Ascending aorta (tissue), 2 donors: ENCODE results near the gene NUP210. TPM values are rescaled to one million over a fixed set of nuclear protein-coding genes. Genes with fewer than 3 reads are reported as not detected.

ENCODE experiments used
- DNase-seq, 2 donors: peaks; one replicate each; pipeline ENCODE4 v3.0.0-alpha.2; 2019; ENCODE audit warnings: low spot score in 2 of 2
- H3K27ac ChIP-seq, 2 donors: fragments of 200-600 bp; sonication (generic); one replicate each; pipeline ENCODE4 v1.5.1; 2016 to 2017; ENCODE audit warnings: mild to moderate bottlenecking in 1 of 2
- H3K27me3 ChIP-seq: fragments of 200-600 bp; sonication (generic); one replicate; pipeline ENCODE4 v1.5.1; 2017
- H3K36me3 ChIP-seq, 2 donors: fragments of 200-600 bp; sonication (generic); one replicate each; pipeline ENCODE4 v1.5.1; 2016
- H3K4me1 ChIP-seq, 2 donors: fragments of 200-600 bp; sonication (generic); one replicate each; pipeline ENCODE4 v1.5.1; 2016 to 2017; ENCODE audit warnings: mild to moderate bottlenecking in 1 of 2
- H3K4me3 ChIP-seq, 2 donors: fragments of 200-600 bp; sonication (generic); one replicate each; pipeline ENCODE4 v1.5.1; 2016 to 2017; ENCODE audit warnings: mild to moderate bottlenecking in 1 of 2
- H3K9me3 ChIP-seq, 2 donors: fragments of 200-600 bp; sonication (generic); one replicate each; pipeline ENCODE4 v1.5.1; 2016
- intact Hi-C: fragments of 100-400 bp; cut with DNase I; formaldehyde crosslinking; loops from one replicate; pipeline ENCODE4 v1.15.1; 2023
- total RNA-seq: library from RNA; depleted of rRNA; stranded (reverse); fragments of >200 nt; gene quantifications from one replicate; pipeline ENCODE4 v1.1.0, GENCODE V29; 2016
- TF ChIP-seq, protein P1 (sequence below), 3 experiments: fragments of 200-600 bp in 2 of 3; fragments of 450-650 bp in 1 of 3; sonication (generic) in 2 of 3; IDR thresholded peaks; one replicate each; pipeline ENCODE4 v1.5.1; 2016 to 2019; ENCODE audit warnings: antibody characterized with exemption in 3 of 3, mild to moderate bottlenecking in 1 of 3, moderate library complexity in 1 of 3

NUP210 gene
- total RNA-seq, 1 donor from 2014 or later, result 11.0 TPM

DNA sequence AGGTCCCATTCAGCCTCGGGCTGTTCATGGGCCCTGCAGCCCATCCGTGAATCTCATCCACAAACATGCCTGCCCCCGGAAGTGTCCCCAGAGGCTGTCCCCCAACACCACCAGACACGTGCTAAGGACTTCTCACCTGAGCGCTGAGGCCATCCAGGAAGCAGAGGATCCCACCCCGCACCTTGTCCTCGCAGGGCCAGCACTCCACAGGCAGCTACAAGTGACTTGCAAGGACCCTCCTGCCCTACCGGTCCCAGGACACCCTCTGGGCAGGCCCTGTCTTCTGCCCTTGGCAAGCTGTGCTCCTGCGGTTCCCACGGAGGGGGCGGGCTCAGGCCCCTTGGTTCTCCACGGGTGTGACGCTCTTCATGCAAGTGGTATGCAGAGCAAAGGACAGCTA is 146.0 kb downstream of the NUP210 start:
- intact Hi-C loops, result no loop called here
- Histone ChIP-seq H3K4me1 (peaks cover 0 to 10% of the 10 kb centered on the region in 2 donors), H3K4me3 (no peak overlapping the region), H3K36me3 (no peaks in the 10 kb centered on the region), H3K27me3 (no peaks in the 10 kb centered on the region), H3K27ac (no peak overlapping the region), H3K9me3 (peaks cover 7 to 11% of the 10 kb centered on the region in 2 donors)
- no peak for DNase-seq
- TF ChIP-seq, protein P1, sequence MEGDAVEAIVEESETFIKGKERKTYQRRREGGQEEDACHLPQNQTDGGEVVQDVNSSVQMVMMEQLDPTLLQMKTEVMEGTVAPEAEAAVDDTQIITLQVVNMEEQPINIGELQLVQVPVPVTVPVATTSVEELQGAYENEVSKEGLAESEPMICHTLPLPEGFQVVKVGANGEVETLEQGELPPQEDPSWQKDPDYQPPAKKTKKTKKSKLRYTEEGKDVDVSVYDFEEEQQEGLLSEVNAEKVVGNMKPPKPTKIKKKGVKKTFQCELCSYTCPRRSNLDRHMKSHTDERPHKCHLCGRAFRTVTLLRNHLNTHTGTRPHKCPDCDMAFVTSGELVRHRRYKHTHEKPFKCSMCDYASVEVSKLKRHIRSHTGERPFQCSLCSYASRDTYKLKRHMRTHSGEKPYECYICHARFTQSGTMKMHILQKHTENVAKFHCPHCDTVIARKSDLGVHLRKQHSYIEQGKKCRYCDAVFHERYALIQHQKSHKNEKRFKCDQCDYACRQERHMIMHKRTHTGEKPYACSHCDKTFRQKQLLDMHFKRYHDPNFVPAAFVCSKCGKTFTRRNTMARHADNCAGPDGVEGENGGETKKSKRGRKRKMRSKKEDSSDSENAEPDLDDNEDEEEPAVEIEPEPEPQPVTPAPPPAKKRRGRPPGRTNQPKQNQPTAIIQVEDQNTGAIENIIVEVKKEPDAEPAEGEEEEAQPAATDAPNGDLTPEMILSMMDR (IDR thresholded peaks at IDR 0.05), result no peak

DNA sequence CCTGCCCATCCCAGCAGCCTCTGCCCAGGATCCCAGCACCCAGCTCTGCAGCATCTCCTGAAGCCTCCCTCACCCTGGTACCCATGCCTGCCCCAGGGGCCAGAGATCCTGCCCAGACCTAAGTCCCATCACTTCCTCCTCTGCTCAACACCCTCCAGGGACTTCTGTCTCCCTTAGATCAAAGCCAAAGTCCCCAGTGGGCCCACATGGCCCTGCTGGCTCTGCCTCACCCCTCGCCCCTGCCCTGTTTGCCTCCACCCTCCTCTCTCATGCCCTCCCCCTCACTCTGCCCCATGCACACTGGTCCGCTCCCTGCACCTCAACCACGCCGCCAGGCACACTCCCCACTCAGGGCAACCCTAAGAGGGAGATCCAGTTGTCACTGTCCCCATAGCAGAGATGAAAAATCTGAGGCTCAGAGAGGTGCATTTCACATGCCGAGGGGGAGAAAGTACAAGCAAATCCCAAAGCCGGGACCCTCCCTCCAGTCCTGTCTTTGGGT is 146.5 kb downstream of the NUP210 start:
- no peaks in the 10 kb centered on the region for H3K36me3 ChIP-seq
- H3K4me1 ChIP-seq, result peaks cover 0 to 10% of the 10 kb centered on the region in 2 donors
- no peaks in the 10 kb centered on the region for H3K27me3 ChIP-seq
- DNase-seq, result no peak
- H3K9me3 ChIP-seq, result peaks cover 7 to 11% of the 10 kb centered on the region in 2 donors
- TF ChIP-seq, protein P1 (IDR thresholded peaks at IDR 0.05), result no peak
- H3K27ac ChIP-seq, result no peak overlapping the region
- intact Hi-C loops, result no loop called here
- H3K4me3 ChIP-seq, result no peak overlapping the region

DNA sequence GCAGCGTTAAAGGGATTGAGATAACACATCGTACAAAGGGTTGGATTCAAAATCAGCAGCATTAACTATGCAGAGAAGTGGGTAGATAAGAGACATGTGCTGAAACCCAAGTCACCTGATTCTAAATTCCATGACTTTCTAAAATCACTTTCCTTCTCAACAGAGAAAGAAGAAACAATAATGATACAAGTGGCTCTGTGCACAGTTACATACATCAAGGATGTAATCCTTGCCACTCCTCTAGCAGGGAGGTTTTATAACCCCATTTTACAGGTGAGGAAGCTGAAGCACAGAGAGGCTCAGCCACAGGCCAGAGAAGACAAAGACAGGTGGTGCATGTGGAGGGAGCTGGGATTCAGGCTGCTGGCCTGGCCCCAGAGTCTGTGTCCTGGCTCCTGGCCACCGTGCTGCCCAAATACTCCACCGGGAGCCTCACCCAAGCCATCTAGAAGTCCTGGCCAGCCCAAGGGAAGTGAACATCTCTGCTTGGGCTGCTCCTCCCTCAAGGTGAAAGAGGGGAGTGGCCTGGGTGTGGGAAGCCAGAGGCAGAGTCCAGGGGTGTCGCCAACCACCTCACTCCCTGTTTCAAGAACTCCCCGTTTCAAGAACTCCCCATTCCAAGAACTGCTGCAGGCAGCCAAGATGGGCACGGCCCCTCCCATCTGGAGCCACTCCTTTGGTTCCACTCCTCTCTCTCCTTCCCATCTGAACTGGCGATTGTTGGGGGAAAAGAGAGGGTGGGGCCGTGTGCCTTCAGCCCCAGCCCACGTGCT is 147.1 kb downstream of the NUP210 start:
- TF ChIP-seq, protein P1 (IDR thresholded peaks at IDR 0.05), result no peak
- peaks cover 7 to 11% of the 10 kb centered on the region in 2 donors for H3K9me3 ChIP-seq
- no peak overlapping the region for H3K4me3 ChIP-seq
- H3K27me3 ChIP-seq, result no peaks in the 10 kb centered on the region
- no peaks in the 10 kb centered on the region for H3K36me3 ChIP-seq
- peaks cover 0 to 10% of the 10 kb centered on the region in 2 donors for H3K4me1 ChIP-seq
- intact Hi-C loops, result no loop called here
- H3K27ac ChIP-seq, result no peak overlapping the region
- DNase-seq, result no peak

DNA sequence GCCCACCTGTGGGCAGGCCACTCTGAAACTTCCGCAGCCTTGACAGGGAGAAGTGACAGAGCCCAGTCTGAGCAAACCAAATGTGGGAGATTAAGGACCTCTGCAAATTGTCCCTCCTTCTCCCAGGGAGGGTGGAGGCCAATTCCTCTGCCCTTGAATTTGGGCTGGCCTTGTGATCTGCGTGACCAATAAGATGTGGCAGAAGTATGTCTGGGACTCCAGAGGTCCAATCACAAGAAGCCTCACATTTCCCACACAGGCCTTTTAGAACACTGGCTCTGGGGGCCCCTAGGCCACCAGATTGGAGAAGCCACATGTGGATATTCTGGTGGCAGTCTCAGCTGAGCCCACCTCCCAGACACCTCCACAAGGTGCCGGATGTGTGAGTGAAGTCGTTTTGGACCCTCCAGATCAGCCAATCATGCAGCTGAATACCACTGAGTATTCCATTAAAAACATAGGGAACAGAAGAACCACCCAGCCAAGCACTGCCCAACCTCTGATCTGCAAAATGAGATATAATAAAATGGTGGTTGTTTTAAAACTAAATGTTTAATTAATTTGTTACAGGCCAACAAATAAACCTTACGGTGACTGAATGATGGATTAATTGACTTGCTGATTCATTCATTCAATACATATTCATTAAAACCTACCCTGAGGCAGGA is 150.3 kb downstream of the NUP210 start:
- Histone ChIP-seq H3K27ac (no peak overlapping the region), H3K9me3 (peaks cover 7 to 11% of the 10 kb centered on the region in 2 donors), H3K4me1 (no peaks in the 10 kb centered on the region), H3K4me3 (no peak overlapping the region), H3K27me3 (no peaks in the 10 kb centered on the region), H3K36me3 (no peaks in the 10 kb centered on the region)
- TF ChIP-seq, protein P1 (IDR thresholded peaks at IDR 0.05), result no peak
- intact Hi-C loops, result no loop called here
- no peak for DNase-seq

DNA sequence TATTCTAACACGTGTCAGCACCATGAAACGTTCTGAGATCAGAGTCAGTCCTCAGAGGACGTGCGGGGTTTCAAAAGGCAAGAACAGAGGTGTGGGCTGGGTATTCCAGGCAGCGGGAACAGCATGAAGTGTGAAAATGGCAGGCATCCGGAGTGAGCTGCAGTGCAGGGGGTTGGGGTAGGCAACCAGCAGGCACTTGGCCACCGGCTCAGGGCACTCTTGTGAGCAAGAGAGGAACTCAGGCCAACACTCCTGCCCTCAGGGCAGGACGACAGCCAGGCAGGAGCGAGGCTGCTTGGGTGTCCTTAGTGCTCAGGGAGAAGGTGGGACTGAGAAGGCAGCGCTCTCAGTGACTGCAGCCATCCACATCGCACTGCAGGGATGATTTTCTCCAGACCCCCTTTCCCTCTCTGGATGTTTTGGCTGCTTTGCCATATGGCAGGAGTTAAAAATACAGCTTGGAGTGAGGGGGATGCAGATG is 151.1 kb downstream of the NUP210 start:
- no peak for DNase-seq
- H3K27me3 ChIP-seq, result no peaks in the 10 kb centered on the region
- intact Hi-C loops, result no loop called here
- no peak overlapping the region for H3K27ac ChIP-seq
- H3K4me1 ChIP-seq, result no peaks in the 10 kb centered on the region
- no peak overlapping the region for H3K4me3 ChIP-seq
- H3K9me3 ChIP-seq, result peaks cover 7 to 11% of the 10 kb centered on the region in 2 donors
- TF ChIP-seq, protein P1 (IDR thresholded peaks at IDR 0.05), result no peak
- H3K36me3 ChIP-seq, result no peaks in the 10 kb centered on the region
